ENCODE measurements around the gene ZFYVE28.
A peak's percentile ranks its signal among the peaks of the same experiment; 100 is the strongest.

Gene ZFYVE28

GRCh38 chr4:2427383-2428334, 9.2 kb upstream of the ZFYVE28 start:
- DNase-seq = no peak

GRCh38 chr4:2426711-2427275, 8.3 kb upstream of the ZFYVE28 start:
- no peak for DNase-seq

DNA sequence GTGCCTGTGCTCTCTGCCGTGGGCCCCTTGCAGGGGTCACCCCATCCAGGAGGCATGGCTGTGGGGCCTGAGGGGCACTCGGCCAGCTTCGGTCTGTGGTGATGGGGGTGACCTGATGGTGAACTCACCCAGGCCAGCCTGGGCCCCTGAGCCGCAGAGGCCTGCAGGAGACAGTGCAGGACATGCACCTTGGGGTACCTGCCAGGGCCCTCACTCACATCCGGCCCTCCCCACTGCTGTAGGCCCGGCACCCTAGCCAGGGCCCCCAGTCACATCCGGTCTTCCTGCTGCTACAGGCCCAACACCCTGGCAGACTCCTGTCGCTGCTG, 7.6 kb upstream of the ZFYVE28 start:
- DNase-seq = no peak

GRCh38 chr4:2425386-2426068, 7.1 kb upstream of the ZFYVE28 start:
- DNase-seq = no peak

- DNase-seq = no peak
Measured at GRCh38 chr4:2424581-2424980, 6.1 kb upstream of the ZFYVE28 start.

DNA sequence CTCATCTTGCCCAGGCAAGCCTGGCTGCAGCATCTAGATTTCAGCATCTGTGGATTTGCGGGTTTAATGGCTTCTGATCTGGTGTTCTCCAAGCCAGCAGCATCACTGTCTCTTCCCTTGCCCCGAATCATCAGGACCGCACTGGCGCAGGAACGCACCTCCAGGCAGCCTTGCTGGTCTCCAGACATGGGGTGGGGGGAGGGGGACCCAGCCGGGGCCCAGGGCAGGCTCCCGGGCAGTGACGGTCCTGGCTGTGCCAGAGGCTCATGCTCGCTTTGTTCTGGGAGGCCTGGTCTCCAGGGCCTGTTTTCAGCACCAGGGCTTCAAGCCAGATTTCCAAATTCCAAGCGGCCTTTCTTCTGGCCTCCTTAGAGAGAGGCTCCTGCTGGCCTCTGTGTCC, 5.2 kb upstream of the ZFYVE28 start:
- no peak for DNase-seq

DNA sequence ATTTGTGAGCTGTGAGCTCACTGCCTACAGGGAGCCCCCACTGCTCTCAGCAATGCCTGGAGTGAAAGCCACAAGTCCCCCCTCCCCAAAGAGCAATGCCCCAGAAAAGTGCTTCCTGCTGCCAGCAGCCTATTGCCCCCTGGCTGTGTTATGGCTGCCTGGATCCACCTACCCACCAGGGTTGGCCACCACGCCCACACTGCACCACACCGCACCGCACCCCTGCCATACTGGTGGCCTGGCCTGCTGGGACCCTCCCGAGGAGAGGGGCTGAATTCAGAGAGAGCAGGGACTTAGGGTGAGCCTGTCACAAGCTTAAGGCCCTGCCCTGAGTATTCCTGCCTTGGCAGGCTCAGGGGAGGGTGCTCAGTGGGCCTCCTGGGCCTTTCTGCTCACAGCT, 4.6 kb upstream of the ZFYVE28 start:
- no peak for DNase-seq

DNA sequence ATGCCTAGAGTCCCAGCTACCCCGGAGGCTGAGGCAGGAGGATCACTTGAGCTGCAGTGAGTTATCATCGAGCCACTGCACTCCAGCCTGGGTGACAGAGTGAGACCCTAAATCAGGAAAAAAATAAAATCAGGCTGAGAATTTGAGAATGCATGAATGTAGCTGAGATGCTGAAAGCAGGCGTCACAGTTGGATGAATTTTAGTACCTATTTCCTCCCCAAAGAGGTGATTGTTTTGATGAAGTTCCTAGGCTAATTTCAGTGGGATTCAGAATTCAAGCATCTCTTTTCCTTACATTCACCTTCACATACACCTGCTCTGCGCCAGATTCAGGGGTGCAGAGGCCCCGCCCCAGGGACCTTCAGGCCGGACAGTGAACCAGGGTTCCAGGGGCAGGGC, 3.5 kb upstream of the ZFYVE28 start:
- no peak for DNase-seq

GRCh38 chr4:2419814-2420213, 1.4 kb upstream of the ZFYVE28 start:
- peak in 1 of 2 donors; percentile 64 for DNase-seq

GRCh38 chr4:2418650-2419571, 466 bp upstream of the ZFYVE28 start, which contains the start of gene CFAP99:
CFAP99 (plus strand) TSS chr4:2418955.
- DNase-seq = peak; percentile 98 to 99

GRCh38 chr4:2417226-2417764, 1.1 kb downstream of the ZFYVE28 start:
- DNase-seq = no peak

DNA sequence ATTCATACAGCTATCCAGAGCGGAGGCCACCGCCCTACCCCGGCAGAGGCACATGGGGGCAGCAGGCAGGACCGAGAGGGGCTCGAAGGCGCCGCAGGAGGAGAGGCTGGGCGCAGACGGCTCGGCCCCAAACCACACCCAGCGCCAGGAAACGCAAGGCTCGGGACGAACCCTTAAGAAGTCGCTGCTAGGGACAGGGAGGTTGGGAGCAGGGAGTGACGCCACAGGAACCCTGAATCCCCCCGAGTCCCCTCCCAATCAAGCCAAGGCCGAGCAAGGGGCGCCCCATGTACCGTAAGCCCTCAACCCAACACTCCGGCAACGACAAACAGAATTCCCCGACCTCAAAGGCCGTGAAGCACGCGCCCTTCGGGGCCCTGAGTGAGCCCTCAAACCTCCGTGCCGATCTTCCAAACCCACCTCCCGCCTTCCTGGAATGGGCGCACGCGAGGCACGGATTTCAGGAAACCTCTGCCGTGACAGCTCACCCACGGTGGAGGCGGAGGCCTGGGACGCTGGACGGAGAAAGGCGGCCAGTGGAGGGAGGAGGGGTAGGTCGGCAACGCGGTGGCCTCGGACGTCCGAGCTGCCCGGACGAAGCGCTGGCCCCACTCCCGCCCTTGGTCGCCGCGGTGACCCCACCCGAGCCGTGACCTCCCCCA, 1.8 kb downstream of the ZFYVE28 start:
- DNase-seq = peak in 1 of 2 donors; percentile 13

- DNase-seq = no peak
Measured at GRCh38 chr4:2415881-2416563, 2.4 kb downstream of the ZFYVE28 start.

- no peak for DNase-seq
Measured at GRCh38 chr4:2415213-2415612, 3.2 kb downstream of the ZFYVE28 start.

DNA sequence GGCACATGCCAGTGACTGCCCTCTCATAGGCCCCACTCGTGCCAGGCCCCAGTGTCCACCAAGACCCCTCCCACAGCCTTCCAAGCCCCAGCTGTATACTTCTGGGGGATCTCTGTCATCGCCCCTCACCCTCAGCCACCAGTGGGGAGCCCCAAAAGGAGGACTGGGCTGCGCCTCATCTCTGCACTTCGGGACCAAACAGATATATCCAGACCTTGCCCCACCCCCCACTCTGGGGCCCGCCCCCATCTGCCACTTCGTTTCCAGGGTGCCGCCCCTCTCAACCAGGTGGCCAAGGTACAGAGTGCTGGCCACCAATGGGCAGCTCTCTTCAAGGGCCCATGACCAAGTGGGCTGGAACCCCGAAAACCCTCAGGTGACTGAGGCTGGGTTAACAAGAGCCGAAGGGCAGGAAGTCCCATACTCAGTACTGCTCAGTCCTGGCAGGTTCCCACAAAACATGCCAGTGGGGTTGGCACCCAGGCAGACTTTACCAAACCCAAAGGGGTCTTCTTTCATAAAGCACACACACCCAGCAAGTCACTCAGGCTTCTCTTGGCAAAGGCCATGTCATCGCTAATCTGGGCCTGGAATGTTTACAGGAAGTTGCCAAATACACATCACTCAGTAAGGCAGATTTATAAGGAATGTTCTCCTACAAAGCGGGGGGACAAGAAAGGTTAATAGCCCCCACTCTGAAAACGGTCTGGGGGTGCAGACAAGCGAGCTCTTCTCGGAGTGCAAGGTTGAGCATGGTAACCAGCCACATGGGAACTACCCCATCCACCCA, 4.4 kb downstream of the ZFYVE28 start:
- peak; percentile 19 to 56 for DNase-seq

GRCh38 chr4:2412885-2413716, 5.3 kb downstream of the ZFYVE28 start:
- DNase-seq = peak; percentile 90 to 94

DNA sequence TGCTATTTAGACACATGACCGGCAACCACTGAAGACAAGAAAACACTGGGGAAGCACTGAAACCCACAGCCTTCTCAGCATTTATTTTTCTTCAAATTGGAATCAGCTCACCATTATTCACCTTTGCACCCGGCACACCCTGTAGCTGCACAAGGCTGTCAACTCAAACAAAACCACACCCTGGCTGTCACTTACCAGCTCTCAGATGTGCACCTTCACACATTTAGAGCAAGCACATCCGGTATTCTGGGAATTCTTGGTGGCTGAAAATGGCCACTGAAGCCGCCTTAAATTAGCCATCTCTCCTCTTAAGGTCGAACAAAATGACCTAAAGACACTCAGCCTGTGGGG, 5.9 kb downstream of the ZFYVE28 start:
- DNase-seq = peak; percentile 74 to 83

GRCh38 chr4:2411786-2412510, 6.5 kb downstream of the ZFYVE28 start:
- DNase-seq = peak in 1 of 2 donors; percentile 46

GRCh38 chr4:2409381-2409783, 9.1 kb downstream of the ZFYVE28 start:
- DNase-seq = no peak

Data from CD4-positive, alpha-beta T cell treated with Interleukin-4 for 1 hour (primary cell).